Heart left ventricle (tissue), 13 donors: ENCODE data around the gene SH3BP5L.

Source experiments
- CTCF ChIP-seq, 12 donors: fragments of 200-600 bp; sonication (generic) in 4 of 12; IDR thresholded peaks; one replicate each; pipeline versions ENCODE4 v1.5.0 to v1.8.0; 2018 to 2022; ENCODE audit warnings: antibody characterized with exemption in 12 of 12, mild to moderate bottlenecking in 5 of 12
- POLR2A ChIP-seq, 2 donors: fragments of 450-650 bp; IDR thresholded peaks; one replicate each; pipeline ENCODE4 v1.6.1; 2017; ENCODE audit warnings: antibody characterized with exemption in 2 of 2, mild to moderate bottlenecking in 2 of 2, moderate library complexity in 2 of 2
- donor health status: ischemic (EF 13 %, LVEDD 7.1; RV severe dilation, severe dysfunction).
- donor health status: DM: no; HTN: yes; CAD: no.
- donor health status: DM: no; HTN: no; CAD: no.
- donor health status: ischemic (EF 25% LVEDD 6.9; RV normal size, moderate dysfunction).
- donor health status: ischemic (EF 25% LVEDD 5.7; RV mildly dilated, moderate dysfunction).
- donor health status: ischemic (EF 35%, LVEDD 5.7; RV mildly dilated, moderate dysfunction).
- donor health status: nonischemic (EF 11% LVEDD 7.7; RV severe dilation, severe dysfunction).
- donor health status: DM: yes; HTN: yes; CAD: no.
- donor health status: PGD.
- donor health status: ischemic (EF 29% LVEDD 5.4; RV normal size, mild dysfunction).
- donor health status: nonischemic (EF 23%, LVEDD 6.1; RV moderate dilation, normal function).

GRCh38 chr1:248831842-248832241 lies 6.1 kb upstream of the SH3BP5L start:
- TF ChIP-seq CTCF (IDR thresholded peaks at IDR 0.05) (no peak), POLR2A (IDR thresholded peaks at IDR 0.05) (no peak)
